SW480 (cell line): ENCODE results near the gene CCL14.
A peak's percentile ranks its signal among the peaks of the same experiment; 100 is the strongest.

Experiments used
- DNase-seq: peaks from one replicate; pipeline ENCODE4 v3.0.0-alpha.2; 2016; ENCODE audit warnings: low spot score

CCL14 gene

DNA sequence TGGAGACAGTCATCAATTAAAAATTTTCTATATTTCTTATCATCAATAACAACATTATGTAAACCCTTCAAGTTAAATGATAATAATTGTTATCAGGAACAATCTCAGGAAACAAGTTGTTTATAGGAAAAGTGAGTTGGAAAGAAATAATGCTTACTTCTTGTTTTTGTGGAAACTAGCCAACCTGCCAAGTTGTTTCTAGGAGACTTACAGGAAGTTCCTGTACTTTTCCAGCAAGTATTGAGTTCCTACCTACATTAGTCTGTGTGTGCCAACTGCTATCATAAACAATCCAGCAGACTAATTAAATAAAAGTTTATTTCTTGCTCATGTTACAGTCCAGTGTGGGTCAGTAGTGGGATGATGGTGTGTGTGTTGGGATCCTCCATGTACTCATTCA, 1.6 kb upstream of the CCL14 start:
- DNase-seq: no peak

DNA sequence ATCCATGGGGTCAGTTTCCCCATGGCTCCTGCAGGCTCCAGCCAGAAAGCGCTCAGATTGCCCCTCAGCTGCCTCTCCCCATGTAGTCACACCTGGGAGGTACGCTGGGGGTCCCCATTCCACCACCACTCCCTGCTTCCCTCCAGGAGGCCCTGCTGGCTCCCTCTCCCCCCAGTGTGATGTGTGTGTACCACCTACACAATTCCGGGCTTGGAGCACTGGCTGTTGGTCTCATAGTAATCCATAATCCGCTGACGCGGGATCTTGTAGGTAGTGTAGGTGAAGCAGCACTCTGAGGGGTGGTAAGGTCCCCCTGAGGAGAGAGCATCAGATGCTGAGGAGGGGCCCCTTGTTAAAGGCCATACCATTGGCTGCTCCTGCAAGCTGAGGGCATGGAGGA, 2.4 kb downstream of the CCL14 start:
- DNase-seq: no peak

DNA sequence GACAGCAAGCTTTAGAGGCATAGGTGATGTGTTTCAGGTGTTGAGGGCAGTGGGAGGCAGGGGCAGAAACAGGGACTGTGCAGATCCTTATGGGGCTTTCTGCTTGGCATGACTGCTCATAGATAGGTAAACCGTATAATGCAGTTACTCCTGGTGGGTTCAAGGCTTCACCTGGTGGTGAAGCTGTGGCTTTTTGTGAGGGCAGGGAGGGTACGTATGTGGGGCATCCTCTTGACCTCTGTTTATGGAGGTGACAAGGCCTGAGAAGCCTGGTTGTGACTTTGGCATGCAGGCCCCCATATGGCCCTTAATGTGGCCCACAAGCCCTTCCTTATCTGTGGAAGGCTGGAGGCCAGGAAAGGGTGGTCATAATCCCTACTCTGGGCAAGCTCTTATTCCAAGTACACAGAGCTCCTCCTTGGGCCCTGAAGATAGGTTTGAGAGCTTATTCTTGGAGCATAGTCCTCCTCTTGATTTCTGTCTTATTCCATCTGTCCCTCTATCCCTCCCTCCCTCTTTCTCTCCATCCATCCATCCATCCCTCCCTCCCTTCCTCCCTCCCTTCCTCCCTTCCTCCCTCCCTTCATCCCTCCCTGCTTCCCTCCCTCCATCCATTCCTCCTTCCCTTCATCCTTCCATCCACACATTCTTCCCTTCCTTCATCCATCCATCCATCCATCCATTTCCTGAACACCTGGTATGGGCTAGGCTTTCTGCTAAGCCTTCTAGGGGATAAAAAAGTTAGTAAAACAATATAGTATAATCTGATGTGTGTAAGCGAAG, 3.9 kb downstream of the CCL14 start:
- DNase-seq: no peak

DNA sequence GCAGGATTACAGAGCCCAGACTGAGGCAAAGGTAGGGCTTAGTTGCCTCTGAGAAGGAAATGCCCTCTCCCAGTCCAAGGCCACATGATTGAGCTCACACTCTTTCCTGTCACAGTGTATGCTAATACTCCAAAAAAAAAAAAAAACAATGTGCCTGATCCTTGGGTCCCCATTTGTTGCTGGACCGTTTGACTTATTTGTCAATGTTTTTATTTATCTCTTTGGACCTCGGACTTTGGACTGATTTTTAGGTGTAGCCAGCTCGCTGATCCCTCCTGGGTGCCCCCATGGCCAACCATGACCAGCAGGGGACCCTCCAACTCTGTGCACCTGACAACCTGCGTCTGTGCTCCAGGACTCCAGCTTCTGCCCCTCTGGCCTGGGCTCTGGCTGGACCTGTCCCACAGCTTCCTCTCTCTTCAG, 4.6 kb downstream of the CCL14 start:
- DNase-seq: peak; percentile 11

DNA sequence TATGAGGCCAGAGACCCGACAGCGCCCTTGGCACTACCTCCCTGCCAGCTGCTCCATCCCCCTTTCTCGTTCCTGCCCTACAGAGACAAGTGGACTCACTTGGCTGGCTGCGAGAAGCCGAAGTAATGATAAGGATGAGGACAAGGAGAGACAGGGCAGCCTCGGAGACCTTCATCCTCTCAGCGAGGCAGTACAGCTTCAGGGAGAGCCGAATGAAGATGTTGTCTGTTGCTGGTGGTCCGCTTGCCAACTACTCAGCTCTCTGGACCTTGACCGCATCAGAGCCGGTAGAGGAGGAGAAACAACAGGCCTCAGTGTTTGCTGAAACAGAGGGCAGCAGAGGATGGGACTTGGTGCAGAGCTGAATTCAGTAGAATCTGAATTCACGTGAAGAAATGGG, 5.3 kb downstream of the CCL14 start, which contains the start of gene CCL16:
Gene CCL16 (minus strand): TSS at position 252 of the 400 bp plus-strand sequence. CDS start 77 bp downstream, at position 175.
- no peak for DNase-seq

DNA sequence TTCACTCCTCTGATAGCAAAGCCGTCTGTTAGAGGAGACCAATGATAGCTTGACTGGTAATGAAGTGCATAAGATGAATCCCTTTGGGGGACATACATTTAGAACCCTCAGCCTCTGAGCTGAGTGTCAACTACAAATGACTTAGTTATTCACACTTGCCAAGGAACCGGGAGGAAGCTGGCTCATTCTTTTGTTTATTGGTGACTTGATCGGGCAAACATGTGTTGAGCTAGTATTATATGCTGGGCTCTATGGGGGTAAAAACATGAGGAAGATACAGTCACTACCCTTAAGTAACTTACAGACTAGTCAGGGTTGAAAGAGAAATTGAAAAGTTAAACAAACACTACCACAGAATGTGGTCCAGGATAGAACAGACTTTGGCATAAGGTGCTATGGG, 8.2 kb downstream of the CCL14 start:
- no peak for DNase-seq

DNA sequence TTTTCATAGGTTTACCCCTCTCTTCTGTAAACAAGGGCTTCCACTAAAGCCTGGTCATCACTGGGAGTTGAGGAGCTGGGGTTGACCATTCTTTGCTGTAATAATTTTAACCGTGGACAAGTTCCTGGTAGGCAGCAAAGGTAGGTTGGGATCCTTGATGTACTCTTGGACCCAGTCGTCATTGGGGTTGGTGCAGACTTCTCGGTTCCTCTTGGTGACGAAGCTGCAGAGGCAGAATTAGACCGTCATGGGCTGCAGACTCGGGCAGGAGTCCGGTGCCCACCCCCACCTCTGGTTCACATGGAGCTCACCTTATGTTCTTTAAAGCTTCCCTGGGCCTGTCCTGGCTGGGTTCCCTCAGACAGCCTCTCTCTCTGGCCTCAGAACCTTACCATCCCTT, 9.0 kb downstream of the CCL14 start:
- DNase-seq: no peak

DNA sequence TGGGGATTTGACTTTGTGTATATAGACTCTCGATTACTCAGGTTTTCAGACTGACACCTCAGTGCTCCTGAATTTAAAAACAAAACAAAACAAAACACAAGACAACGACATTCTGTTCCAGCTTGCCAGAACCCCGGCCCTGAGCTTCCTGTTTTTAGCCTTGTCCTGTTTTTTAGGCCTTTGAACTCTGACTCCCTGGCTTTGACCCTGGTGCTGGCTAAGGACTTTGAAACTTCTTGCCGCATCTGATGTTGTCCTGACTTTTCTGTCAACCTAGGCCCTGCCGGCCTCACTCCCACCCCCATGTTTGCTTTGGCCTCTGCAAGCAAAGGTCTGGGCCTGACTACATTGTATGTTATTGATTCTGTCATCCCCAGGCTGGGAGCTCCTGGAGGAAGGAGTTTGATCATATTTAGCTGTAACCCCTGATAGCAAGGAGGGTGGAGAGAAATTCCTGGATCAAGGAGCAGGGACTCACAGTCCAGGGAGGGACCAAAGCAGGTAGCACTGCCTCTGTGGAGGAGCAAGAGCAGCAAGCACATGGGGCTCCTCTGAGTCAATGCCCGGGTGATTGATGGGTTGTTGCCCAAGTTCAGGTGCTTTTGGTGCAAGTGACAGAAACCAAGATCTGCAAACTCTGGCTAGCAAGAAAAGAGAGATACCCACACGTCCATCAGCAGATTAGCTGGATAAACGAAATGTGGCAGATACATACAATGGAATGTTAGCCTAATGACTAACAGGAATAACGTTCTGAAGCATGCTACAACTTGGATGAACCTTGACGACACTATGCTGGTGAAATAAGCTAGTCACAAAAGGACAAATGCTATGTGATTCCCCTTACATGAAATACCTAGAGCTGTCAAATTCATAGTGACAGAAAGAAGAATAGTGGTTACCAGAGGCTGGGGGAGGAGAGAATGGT, 12.9 kb downstream of the CCL14 start:
- DNase-seq: no peak

DNA sequence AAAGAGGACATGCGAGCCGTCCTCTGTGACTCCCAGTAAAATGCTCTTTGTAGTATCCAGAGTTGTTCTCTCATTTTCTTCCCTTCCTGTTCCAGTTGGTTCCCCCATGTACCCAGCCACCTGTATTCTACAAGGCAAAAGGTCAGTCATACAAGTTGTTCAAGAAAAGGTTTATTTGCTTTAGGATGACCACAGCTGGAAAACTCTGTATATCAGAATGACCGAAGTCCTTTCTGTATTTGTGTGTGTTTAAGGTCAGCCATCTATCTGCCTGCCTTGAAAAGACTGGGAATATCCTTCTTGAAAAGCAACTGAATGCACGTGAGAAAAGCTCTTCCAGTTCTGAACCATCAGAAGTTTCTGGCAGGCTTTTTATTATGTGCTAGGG, 13.6 kb downstream of the CCL14 start:
- no peak for DNase-seq

DNA sequence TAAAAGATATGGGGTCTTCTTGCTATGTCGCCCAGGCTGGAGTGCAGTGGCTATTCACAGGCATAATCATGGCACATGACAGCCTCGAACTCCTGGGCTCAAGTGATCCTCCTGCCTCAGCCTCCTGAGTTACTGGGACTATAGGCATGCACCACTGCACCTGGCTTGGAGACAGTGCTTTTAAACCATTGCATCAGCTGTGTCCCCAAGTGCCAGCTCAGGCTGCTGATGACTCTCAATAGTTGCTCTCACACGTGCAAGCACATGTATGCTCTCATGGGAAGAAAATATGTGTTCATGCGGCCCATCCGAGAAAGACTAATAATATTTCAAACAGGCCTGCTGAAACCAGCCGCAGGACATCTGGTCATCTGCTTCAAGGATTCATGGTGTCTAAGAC, 14.0 kb downstream of the CCL14 start:
- no peak for DNase-seq

DNA sequence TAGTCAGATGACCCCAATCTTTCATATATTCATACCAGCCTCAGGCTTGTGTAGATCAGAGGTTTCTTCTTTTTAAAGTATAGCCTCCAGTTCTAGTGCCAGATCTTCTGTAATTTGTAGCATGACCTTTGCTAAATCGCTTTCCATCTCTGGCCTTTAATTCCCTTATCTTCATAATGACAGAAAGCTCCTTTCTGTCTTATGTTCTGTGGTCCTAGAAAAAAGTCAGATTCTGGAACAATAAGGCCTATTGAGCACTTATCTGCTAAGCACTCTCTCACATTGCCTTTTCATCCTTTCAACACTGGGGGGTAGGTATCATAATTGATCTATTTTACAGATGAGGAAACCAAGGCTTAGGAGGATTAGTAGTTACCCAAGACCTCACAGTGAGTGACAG, 14.5 kb downstream of the CCL14 start:
- no peak for DNase-seq

DNA sequence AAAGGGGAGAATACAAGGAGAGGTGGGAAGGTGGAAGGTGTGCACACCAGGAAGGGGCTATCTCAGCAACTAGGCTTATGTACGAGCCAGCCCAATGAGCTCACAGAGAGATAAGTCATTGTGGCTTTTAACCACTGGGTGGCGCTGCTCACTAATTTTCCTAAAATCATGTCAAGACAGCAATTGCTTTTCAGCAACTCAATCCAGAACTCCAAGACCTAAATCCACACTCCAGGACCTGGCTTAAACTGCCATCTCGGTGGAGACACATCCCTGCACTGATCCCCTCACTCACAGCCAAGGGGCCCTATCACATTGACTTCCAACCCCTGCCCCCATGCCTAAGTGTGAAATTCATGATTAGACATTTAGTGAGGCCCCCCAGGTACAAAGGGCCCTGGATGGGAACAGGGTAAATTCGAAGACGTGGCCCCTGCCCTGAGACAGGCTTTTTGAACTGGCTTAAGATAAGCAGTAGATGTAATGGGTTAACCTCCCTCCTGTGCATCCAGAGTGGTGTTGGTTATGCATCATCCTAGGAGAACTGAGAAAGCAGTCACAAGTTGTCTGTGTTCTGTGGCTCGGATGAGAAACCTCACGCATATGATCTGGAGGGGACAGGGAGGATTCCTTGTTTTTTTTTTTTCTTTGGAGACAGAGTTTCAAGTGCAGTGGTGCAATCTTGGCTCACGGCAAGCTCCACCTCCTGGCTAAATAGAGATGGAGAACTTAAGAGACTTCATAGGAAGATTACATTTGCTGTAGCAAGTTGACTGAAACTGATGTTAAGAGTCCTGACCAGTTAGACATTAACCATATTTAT, 16.8 kb downstream of the CCL14 start:
- peak; percentile 64 for DNase-seq

DNA sequence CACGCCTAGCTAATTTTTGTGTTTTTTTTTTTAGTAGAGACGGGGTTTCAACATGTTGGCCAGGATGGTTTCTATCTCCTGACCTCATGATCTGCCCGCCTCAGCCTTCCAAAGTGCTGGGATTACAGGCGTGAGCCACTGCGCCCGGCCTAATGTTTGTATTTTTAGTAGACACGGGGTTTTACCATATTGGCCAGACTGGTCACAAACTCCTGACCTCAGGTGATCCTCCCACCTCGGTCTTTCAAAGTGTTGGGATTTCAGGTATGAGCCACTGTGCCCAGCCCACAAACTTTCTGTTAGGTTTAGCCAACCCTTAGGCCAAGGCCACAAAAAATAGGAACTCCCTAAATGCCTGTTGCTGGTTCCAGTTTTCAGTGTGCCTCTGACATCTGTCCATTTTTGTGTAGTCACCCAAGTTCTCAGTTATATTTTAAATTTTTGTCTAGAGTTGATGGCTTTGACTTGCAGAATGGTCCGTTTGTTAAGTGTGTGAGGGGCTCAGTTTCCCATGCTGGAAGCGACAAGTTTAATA, 17.9 kb downstream of the CCL14 start:
- DNase-seq: no peak

DNA sequence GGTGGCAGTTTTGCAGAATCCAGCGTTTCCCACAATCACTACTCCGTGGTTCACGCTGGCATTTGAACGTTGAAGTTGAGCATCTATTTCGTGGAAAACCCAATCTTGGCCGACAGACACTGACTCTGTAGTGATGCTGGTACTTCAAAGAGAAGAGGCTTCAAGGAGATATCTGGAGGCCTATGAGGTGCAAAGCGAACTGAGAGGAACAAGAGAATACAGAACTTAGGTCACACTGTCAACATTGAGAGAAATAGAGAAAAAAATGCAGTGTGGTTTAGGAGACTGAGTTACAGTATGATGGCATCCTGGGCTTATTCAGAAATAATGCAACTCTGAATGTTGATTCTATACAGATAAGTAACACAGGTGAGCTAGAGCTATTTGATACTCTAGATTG, 21.3 kb downstream of the CCL14 start:
- no peak for DNase-seq

DNA sequence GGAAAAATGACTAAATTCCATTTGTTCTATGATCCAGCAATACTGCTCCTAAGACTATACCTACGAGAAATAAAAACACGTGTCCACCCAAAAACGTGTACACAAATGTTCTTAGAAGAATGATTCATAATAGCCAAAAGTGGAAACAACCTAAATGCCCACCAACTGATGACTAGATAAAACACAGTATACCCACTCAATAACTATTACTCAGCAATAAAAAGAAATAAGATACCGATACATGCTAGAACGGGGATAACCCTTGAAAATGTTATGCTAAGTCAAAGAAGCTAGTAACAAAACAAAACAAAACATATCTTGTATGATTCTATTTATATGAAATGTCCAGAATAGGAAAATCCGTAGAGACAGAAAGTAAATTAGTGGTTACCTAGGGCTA, 22.9 kb downstream of the CCL14 start:
- DNase-seq: no peak

DNA sequence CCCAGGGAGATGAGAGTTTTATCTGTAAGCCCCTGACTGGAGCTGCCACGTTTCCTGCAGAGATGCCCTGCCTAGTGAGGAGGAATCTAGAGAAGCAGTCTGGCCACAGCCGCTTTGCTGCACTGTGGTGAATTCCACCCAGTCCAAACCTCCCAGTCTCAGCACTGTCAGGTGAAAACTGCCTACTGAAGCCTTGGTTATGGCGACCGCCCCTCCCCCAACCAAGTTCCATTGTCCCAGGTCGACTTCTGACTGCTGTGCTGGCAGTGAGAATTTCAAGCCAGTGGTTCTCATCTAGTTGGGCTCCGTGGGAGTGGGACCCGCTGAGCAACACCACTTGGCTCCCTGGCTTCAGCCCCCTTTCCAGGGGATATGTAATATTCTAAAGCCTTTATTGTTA, 32.8 kb downstream of the CCL14 start:
- no peak for DNase-seq

DNA sequence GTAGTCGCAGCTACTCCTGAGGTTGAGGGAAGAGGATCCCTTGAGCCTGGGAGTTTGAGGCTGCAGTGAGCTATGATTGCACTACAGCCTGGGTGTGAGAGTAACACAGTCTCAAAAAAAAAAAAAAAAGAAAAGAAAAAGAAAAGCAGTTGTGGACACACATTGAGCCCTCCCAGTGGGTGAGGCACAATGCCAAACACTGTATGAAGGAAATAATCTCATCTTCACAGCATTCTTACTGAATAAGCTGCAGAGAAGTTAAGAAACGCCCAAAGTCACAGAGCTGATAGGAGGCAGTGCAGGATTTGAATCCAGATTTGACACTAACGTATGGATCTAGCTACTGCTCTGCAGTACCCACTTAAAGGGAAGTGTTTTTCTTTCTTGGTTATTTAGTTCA, 37.1 kb downstream of the CCL14 start:
- DNase-seq: no peak

DNA sequence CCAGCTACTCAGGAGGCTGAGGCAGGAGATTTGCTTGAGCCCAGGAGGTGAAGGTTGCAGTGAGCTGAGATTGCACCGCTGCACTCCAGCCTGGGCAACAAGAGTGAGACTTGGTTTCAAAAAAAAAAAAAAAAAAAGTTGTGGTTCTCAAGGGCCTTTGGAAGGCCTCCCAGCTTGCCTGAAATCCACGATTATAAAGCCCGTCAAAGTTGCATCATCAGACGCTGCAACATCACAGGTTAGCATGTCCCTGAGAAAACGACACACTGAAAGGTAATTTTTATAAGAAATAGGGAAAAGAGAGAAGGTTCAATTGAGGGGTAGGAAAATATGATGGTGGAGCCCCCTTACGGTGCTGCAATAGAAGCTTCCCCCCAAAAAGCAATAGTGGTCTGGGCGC, 38.4 kb downstream of the CCL14 start:
- no peak for DNase-seq

DNA sequence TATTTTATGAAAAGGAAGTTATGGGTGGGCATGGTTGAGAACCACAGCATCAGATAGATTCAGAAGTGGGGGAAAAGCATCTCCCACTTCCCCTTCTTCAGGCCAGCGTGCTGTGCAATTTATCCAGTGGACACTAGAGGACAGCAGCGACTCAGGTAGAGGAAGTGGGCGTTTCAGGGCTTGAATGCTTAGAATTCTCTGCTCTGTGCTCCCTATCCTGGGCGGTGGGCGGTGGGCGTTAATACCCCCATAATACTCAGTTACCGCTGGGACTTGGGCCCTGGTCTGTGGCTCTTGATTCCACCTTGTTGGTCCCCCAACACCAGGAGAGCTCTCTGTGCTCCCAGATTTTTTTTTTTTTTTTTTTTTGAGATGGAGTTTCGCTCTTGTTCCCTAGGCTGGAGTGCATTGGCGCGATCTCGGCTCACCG, 39.4 kb downstream of the CCL14 start:
- DNase-seq: peak; percentile 59

DNA sequence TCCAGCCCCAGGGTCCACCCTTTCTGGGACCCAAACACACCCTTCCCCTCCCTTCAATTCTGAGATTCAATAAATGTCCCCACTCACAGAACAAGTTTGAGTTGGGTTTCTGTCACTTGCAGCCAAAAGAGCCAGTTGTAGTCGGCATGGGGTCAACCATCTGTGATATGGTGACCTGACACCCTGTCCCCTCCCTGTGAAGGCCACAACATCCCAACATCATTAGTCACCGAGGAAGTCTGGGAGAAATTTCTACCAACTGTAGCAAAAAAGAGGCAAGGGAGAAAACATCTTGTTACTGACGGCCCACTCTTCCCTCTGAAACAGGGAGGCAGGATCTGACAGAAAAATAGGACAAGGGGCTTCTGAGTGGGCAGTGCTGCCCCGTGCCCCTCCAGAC, 42.4 kb downstream of the CCL14 start:
- DNase-seq: peak; percentile 6

DNA sequence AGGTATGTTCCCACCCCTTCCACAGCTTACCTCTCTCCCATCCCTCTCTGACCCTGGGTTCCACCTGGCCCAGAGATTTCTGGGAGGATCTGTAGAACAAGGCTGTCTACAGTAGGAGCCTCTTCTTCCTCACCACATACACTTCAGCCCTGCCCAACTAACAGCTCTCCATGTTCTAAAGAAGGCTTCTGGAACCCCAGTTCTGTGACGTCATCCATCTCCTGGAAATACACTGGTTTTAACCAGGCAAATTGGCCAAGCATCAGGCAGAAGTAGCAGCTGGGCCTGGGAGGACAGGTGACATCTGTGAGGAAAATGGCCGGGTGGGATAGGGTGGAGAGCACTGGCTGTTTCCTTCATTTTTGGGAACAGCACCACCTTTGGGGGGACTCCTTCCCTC, 43.0 kb downstream of the CCL14 start, which contains the start of gene LYZL6:
Gene LYZL6 (minus strand): TSS at position 177 of the 400 bp plus-strand sequence. CDS start 4,357 bp downstream, outside the sequence.
- DNase-seq: no peak
